Type B pancreatic cell (in vitro differentiated cells): ENCODE results near the gene FOXL2NB. TPM values are rescaled to one million over a fixed set of nuclear protein-coding genes. Genes with fewer than 3 reads are reported as not detected.
A peak's percentile ranks its signal among the peaks of the same experiment; 100 is the strongest.
"Not testable (repeated sequence)": the region's sequence is repeated elsewhere in the genome, so short reads cannot be mapped to it uniquely, and the experiment has no call there.

Source experiments
- DNase-seq: peaks from one replicate; pipeline ENCODE4 v3.0.0; 2021; ENCODE audit warnings: mixed read lengths; ENCODE audit not compliant: unreplicated experiment; ENCODE audit errors: extremely low spot score
- H3K27ac Mint-ChIP-seq: 2 replicates; pipeline ENCODE4 v1.8.0; 2021; ENCODE audit warnings: mild to moderate bottlenecking, mixed read lengths
- H3K27me3 Mint-ChIP-seq: 2 replicates; pipeline ENCODE4 v1.8.0; 2021; ENCODE audit warnings: mixed read lengths
- H3K36me3 Mint-ChIP-seq: 2 replicates; pipeline ENCODE4 v1.8.0; 2021; ENCODE audit warnings: mixed read lengths
- H3K4me1 Mint-ChIP-seq: one replicate; pipeline ENCODE4 v1.8.0; 2021; ENCODE audit warnings: mixed read lengths; ENCODE audit not compliant: unreplicated experiment
- H3K4me3 Mint-ChIP-seq: 2 replicates; pipeline ENCODE4 v1.8.0; 2021; ENCODE audit warnings: mild to moderate bottlenecking, mixed read lengths
- H3K9me3 Mint-ChIP-seq: 2 replicates; pipeline ENCODE4 v1.8.0; 2021; ENCODE audit warnings: mixed read lengths
- total RNA-seq: library from RNA; stranded (reverse); gene quantifications from 2 replicates; pipeline ENCODE4 v1.2.1, GENCODE V29; 2021; ENCODE audit warnings: low replicate concordance
- TF ChIP-seq, protein P1 (sequence below): fragments of 200-600 bp; sonication (generic); conservative IDR thresholded peaks from 2 replicates; pipeline ENCODE4 v1.5.0; 2021; ENCODE audit warnings: antibody characterized with exemption, mild to moderate bottlenecking

Gene FOXL2NB
- total RNA-seq, 1 donor from 2014 or later: 0.34 TPM

DNA sequence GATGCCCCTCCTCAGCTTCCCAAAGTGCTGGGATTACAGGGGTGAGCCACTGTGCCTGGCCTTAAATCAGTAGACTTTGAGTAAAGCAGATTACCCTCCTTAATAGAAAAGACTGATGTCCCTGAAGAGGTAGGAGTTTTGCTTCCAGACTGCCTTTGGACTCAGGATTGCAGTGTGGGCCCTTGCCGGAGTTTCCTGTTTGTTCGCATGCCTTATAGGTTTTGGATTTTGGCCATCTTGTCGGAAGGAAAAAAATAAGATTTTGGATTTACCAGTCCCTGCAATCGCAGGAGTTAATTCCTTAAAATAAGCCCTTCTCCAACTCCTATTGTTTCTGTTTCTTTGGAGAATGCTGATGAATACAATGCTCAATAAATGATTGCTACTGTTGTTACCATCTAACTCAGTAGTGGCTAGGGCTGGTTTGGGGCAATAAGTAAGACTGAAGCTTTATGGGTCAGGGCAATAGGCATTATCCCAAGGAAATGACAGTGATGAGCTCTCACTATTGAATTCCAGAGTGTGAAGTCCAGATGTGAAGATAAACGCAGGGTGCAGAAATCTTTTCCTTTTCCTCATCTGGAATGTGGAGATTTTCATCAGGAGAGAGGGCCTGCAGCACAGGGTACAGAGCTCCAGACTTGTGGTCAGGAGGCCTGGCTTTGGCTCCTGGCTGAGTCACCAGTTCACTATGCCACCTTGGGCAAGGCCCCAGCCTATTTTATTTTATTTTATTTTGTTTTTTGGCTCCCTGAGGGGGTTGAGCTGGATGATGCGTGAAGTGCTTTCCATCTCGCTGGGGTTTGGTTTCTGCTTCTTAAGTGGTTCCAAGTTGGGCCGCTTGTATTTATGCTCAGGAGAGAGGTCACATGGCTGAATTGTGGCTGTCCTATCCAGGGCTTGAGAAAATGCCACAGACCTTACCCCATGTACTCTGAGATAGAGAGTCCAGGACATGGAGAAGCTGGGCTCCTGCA, 25.4 kb upstream of the FOXL2NB start:
- no peak for DNase-seq
- Mint-ChIP-seq H3K27ac (no peak overlapping the region), H3K27me3 (peaks cover 6% of the 10 kb centered on the region), H3K4me3 (no peak overlapping the region), H3K9me3 (no peaks in the 10 kb centered on the region), H3K4me1 (no peaks in the 10 kb centered on the region), H3K36me3 (no peaks in the 10 kb centered on the region)
- TF ChIP-seq, protein P1, sequence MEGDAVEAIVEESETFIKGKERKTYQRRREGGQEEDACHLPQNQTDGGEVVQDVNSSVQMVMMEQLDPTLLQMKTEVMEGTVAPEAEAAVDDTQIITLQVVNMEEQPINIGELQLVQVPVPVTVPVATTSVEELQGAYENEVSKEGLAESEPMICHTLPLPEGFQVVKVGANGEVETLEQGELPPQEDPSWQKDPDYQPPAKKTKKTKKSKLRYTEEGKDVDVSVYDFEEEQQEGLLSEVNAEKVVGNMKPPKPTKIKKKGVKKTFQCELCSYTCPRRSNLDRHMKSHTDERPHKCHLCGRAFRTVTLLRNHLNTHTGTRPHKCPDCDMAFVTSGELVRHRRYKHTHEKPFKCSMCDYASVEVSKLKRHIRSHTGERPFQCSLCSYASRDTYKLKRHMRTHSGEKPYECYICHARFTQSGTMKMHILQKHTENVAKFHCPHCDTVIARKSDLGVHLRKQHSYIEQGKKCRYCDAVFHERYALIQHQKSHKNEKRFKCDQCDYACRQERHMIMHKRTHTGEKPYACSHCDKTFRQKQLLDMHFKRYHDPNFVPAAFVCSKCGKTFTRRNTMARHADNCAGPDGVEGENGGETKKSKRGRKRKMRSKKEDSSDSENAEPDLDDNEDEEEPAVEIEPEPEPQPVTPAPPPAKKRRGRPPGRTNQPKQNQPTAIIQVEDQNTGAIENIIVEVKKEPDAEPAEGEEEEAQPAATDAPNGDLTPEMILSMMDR: no peak

DNA sequence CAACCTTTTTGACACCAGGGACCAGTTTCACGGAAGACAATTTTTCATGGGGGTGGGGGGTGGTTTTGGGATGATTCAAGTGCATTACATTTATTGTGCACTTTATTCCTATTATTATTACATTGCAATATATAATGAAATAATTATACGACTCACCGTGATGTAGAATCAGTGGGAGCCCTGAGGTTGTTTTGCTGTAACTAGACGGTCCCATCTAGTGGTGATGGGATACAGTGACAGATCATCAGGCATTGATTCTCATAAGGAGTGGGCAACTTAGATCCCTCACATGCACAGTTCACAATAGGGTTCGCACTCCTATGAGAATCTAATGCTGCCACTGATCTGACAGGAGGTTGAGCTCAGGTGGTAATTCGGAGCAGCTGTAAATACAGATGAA, 24.6 kb upstream of the FOXL2NB start:
- H3K36me3 Mint-ChIP-seq, H3K27me3 Mint-ChIP-seq, H3K27ac Mint-ChIP-seq, DNase-seq, H3K9me3 Mint-ChIP-seq, H3K4me1 Mint-ChIP-seq, H3K4me3 Mint-ChIP-seq: not testable (repeated sequence)

DNA sequence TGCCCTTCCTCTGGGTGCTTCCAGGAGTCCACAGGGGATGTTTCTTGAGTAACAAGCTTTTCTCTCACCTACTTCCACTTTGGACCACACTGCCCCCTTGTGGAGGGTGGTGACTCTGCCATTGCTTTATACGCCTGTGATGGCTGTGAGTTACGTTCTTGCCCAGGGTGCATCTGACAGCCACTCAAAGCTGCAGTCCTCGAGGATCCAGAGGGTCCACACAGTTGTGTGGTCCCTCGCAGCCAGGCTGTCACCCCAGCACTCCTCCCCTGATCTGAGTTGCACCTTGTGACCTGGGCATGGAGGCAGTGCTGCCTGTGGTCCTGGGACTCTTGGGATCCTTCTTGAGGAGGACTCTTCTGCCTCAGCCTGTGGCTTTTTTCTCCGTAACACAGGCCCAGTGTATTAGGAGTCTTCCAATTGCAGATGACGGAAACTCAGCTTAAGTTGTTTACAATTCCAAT, 23.5 kb upstream of the FOXL2NB start:
- H3K4me1 Mint-ChIP-seq: no peaks in the 10 kb centered on the region
- peaks cover 6% of the 10 kb centered on the region for H3K27me3 Mint-ChIP-seq
- H3K27ac Mint-ChIP-seq: no peak overlapping the region
- TF ChIP-seq, protein P1: peak; percentile 90
- H3K4me3 Mint-ChIP-seq: no peak overlapping the region
- H3K9me3 Mint-ChIP-seq: no peaks in the 10 kb centered on the region
- H3K36me3 Mint-ChIP-seq: no peaks in the 10 kb centered on the region
- DNase-seq: peak; percentile 84

DNA sequence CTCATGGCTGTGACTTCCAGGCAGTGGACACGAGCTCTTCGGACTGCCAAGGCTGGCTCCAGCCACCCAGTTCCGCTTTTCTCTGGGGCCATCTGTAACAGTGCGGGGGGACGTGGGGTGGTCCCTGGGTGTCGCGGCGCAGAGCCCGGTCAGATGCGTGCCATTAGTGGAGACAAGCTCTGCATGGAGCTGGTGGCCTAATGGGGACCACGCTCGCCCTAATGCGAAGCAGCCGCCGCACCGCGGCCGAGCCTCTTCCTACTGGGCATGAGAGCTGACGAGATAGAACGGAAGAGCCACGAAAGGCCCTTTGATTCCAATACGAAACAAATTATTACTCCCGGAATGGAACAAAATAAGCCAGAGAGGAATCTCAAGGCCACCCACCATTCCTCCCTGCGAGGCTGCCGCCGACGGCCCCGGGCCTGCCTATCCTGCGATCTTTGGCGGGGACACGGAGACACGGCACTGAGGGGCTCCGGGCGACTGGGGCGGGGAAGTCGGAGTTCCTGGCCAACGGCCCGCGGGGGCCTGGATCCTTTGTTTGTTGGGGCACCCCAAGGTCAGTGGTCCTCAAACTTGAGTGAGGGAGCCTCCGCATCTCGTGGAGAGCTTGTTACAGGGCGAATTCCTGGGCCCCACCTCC, 18.2 kb upstream of the FOXL2NB start:
- TF ChIP-seq, protein P1: no peak
- Mint-ChIP-seq H3K27me3 (peaks cover 24% of the 10 kb centered on the region), H3K4me1 (no peaks in the 10 kb centered on the region), H3K4me3 (no peak overlapping the region), H3K9me3 (no peaks in the 10 kb centered on the region), H3K27ac (no peak overlapping the region), H3K36me3 (no peaks in the 10 kb centered on the region)
- DNase-seq: no peak

DNA sequence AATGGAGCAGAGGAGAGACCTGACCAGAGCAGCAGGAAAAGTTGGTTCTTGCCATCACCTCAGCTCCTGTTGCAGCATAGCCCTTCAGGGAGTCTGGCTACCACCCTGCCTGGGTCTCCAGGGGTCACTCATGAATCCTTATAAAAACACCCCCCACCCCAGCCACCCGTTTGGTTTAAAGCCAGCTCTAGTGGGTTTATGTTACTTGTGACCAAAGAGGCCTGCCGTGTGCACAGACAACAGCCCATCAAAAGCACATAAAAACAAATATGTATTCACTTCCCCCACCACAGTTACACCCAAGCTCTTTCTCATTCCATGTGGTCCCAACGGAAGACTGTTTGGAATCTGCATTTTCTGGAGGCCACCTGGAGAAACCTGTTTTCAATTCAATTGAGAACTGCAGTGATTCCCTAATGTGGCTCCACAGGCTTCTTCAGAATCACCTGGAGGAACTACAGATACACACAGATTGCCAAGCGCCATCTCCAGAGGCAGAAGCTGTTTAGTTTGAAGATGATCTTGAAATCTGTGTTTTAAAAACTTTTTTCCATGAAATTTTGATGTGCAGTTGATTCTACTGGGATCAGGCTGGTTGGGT, 13.8 kb upstream of the FOXL2NB start:
- no peak overlapping the region for H3K27ac Mint-ChIP-seq
- DNase-seq: no peak
- no peaks in the 10 kb centered on the region for H3K9me3 Mint-ChIP-seq
- H3K36me3 Mint-ChIP-seq: no peaks in the 10 kb centered on the region
- peaks cover 61% of the 10 kb centered on the region for H3K27me3 Mint-ChIP-seq
- H3K4me3 Mint-ChIP-seq: no peak overlapping the region
- H3K4me1 Mint-ChIP-seq: peaks cover 6% of the 10 kb centered on the region
- TF ChIP-seq, protein P1: no peak
